ENCODE data around the gene CTSA.

Gene CTSA

GRCh38 chr20:45905505-45906079, 14.5 kb downstream of the CTSA start:
- Histone ChIP-seq H3K4me1 (ENCODE audit: low read length) (peaks cover 6% of the 10 kb centered on the region; the same call in 1 of the 2 replicates), H3K27me3 (ENCODE audit: low read depth, low read length) (no peaks in the 10 kb centered on the region), H3K4me2 (ENCODE audit: low read length) (no peak overlapping the region), H3K27ac (ENCODE audit: low read length) (no peak overlapping the region), H3K9me3 (ENCODE audit: insufficient read depth, low read length) (no peaks in the 10 kb centered on the region), H4K20me1 (ENCODE audit: insufficient read depth, low read length) (no peaks in the 10 kb centered on the region), H3K9ac (ENCODE audit: low read length) (no peak overlapping the region), H3K4me3 (ENCODE audit: low read length) (no peak overlapping the region), H3K36me3 (replicated peaks; ENCODE audit: low read depth, low read length) (peaks cover 2% of the 10 kb centered on the region), H2AFZ (ENCODE audit: low read depth, low read length) (no peak overlapping the region), H3K79me2 (ENCODE audit: low read length) (no peaks in the 10 kb centered on the region)
- TF ChIP-seq EZH2phosphoT487 (IDR thresholded peaks at IDR 0.05; ENCODE audit: low read depth) (no peak), CTCF (IDR thresholded peaks at IDR 0.05; ENCODE audit: low read depth, low read length) (no peak)

GRCh38 chr20:45907219-45907948, 16.2 kb downstream of the CTSA start:
- Histone ChIP-seq H3K4me3 (ENCODE audit: low read length) (no peak overlapping the region), H3K4me1 (ENCODE audit: low read length) (peaks cover 19% of the 10 kb centered on the region), H3K27me3 (ENCODE audit: low read depth, low read length) (no peaks in the 10 kb centered on the region), H3K36me3 (replicated peaks; ENCODE audit: low read depth, low read length) (no peaks in the 10 kb centered on the region), H3K4me2 (ENCODE audit: low read length) (no peak overlapping the region), H3K9ac (ENCODE audit: low read length) (no peak overlapping the region), H2AFZ (ENCODE audit: low read depth, low read length) (no peak overlapping the region), H4K20me1 (ENCODE audit: insufficient read depth, low read length) (no peaks in the 10 kb centered on the region), H3K27ac (ENCODE audit: low read length) (no peak overlapping the region), H3K9me3 (ENCODE audit: insufficient read depth, low read length) (no peaks in the 10 kb centered on the region), H3K79me2 (ENCODE audit: low read length) (no peaks in the 10 kb centered on the region; the same call in 1 of the 2 replicates)
- TF ChIP-seq CTCF (IDR thresholded peaks at IDR 0.05; ENCODE audit: low read depth, low read length) (no peak), EZH2phosphoT487 (IDR thresholded peaks at IDR 0.05; ENCODE audit: low read depth) (no peak)

- Histone ChIP-seq H3K4me3 (ENCODE audit: low read length) (no peak overlapping the region), H3K9ac (ENCODE audit: low read length) (no peak overlapping the region), H4K20me1 (ENCODE audit: insufficient read depth, low read length) (no peaks in the 10 kb centered on the region), H3K9me3 (ENCODE audit: insufficient read depth, low read length) (no peaks in the 10 kb centered on the region), H3K27me3 (ENCODE audit: low read depth, low read length) (no peaks in the 10 kb centered on the region), H3K27ac (ENCODE audit: low read length) (no peak overlapping the region), H2AFZ (ENCODE audit: low read depth, low read length) (no peak overlapping the region), H3K79me2 (ENCODE audit: low read length) (no peaks in the 10 kb centered on the region; the same call in 1 of the 2 replicates), H3K4me2 (ENCODE audit: low read length) (no peak overlapping the region), H3K36me3 (replicated peaks; ENCODE audit: low read depth, low read length) (no peaks in the 10 kb centered on the region), H3K4me1 (ENCODE audit: low read length) (peaks cover 25% of the 10 kb centered on the region)
- TF ChIP-seq EZH2phosphoT487 (IDR thresholded peaks at IDR 0.05; ENCODE audit: low read depth) (no peak), CTCF (IDR thresholded peaks at IDR 0.05; ENCODE audit: low read depth, low read length) (no peak)
Measured at GRCh38 chr20:45908084-45908483, 16.9 kb downstream of the CTSA start.

- H2AFZ ChIP-seq (ENCODE audit: low read depth, low read length), result no peak overlapping the region
Measured at GRCh38 chr20:45909336-45909808, 18.2 kb downstream of the CTSA start.

More at GRCh38 chr20:45909336-45909808, 18.2 kb downstream of the CTSA start:
- Histone ChIP-seq H3K27ac (ENCODE audit: low read length) (no peak overlapping the region), H4K20me1 (ENCODE audit: insufficient read depth, low read length) (no peaks in the 10 kb centered on the region), H3K36me3 (replicated peaks; ENCODE audit: low read depth, low read length) (no peaks in the 10 kb centered on the region), H3K4me2 (ENCODE audit: low read length) (no peak overlapping the region), H3K9ac (ENCODE audit: low read length) (no peak overlapping the region), H3K79me2 (ENCODE audit: low read length) (no peaks in the 10 kb centered on the region; the same call in 1 of the 2 replicates), H3K4me3 (ENCODE audit: low read length) (no peak overlapping the region), H3K9me3 (ENCODE audit: insufficient read depth, low read length) (no peaks in the 10 kb centered on the region), H3K27me3 (ENCODE audit: low read depth, low read length) (no peaks in the 10 kb centered on the region), H3K4me1 (ENCODE audit: low read length) (peaks cover 37% of the 10 kb centered on the region)
- TF ChIP-seq EZH2phosphoT487 (IDR thresholded peaks at IDR 0.05; ENCODE audit: low read depth) (no peak), CTCF (IDR thresholded peaks at IDR 0.05; ENCODE audit: low read depth, low read length) (no peak)

Data from OCI-LY3 (cell line).